Right lobe of liver (tissue), 4 donors: Measurements from ENCODE around the gene C5orf22.

Experiments used
- POLR2A ChIP-seq: fragments of 450-650 bp; IDR thresholded peaks from one replicate; pipeline ENCODE4 v1.6.1; 2017; ENCODE audit warnings: antibody characterized with exemption, mild to moderate bottlenecking
- TF ChIP-seq, protein P1 (sequence below), 4 donors: fragments of 200-600 bp in 3 of 4; fragments of 450-650 bp in 1 of 4; IDR thresholded peaks; one replicate each; pipeline versions ENCODE4 v1.5.1 to v1.8.0; 2016 to 2022; ENCODE audit warnings: antibody characterized with exemption in 4 of 4, mild to moderate bottlenecking in 2 of 4
- donor health status: DM: no; HTN: no; CAD: no.
- donor health status: DM: no; HTN: no; CAD: no.
- donor health status: DM: no; HTN: yes; CAD: no.

DNA sequence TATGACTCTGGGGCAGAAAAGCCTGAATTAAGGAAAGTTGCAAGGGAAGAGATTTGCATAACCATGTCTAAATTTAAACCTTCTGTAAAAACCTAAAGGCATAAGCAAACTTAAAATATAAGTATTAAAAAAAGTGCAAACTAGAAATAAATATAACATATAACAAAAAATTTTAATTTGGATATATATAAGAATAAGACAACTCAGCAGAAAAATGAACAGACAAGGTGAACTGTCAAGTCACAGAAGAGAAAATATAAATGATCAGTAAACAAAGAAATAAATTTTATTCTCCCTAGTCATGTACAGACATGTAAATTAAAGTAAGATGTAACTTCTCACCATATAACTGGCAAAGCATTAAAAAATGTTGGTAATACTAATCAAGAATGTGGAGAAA, 37.0 kb downstream of the C5orf22 start:
- TF ChIP-seq, protein P1, sequence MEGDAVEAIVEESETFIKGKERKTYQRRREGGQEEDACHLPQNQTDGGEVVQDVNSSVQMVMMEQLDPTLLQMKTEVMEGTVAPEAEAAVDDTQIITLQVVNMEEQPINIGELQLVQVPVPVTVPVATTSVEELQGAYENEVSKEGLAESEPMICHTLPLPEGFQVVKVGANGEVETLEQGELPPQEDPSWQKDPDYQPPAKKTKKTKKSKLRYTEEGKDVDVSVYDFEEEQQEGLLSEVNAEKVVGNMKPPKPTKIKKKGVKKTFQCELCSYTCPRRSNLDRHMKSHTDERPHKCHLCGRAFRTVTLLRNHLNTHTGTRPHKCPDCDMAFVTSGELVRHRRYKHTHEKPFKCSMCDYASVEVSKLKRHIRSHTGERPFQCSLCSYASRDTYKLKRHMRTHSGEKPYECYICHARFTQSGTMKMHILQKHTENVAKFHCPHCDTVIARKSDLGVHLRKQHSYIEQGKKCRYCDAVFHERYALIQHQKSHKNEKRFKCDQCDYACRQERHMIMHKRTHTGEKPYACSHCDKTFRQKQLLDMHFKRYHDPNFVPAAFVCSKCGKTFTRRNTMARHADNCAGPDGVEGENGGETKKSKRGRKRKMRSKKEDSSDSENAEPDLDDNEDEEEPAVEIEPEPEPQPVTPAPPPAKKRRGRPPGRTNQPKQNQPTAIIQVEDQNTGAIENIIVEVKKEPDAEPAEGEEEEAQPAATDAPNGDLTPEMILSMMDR (IDR thresholded peaks at IDR 0.05), result no peak
- TF ChIP-seq POLR2A, result no peak
